RWPE1 (cell line): ENCODE results near the gene GAR1.

Source experiments
- CTCF ChIA-PET: fragments of 350-600 bp; sonication (Branson Sonifier 250); formaldehyde crosslinking; extraction: SDS; loops from one replicate; lab custom pipeline; 2021; lab: Yijun Ruan, JAX
- POLR2A ChIA-PET: fragments of 400-600 bp; formaldehyde crosslinking; extraction: SDS; loops from one replicate; lab custom pipeline; 2020; ENCODE audit warnings: antibody characterized with exemption; ENCODE audit not compliant: low non-redundant PET; lab: Yijun Ruan, JAX
- DNase-seq: peaks from one replicate; pipeline ENCODE4 v3.0.0; 2012; ENCODE audit warnings: low spot score
- H3K27ac ChIP-seq: fragments of 450-650 bp; 2 replicates; pipeline ENCODE4 v1.5.1; 2017
- CTCF ChIP-seq: fragments of 450-650 bp; conservative IDR thresholded peaks from 2 replicates; pipeline ENCODE4 v1.5.1; 2017; ENCODE audit warnings: low read depth, mild to moderate bottlenecking

GAR1 gene

GRCh38 chr4:109801099-109801789 is 14.3 kb upstream of the GAR1 start:
- ChIA-PET CTCF (no interaction called here), POLR2A (no interaction called here)
- TF ChIP-seq CTCF: no peak
- H3K27ac ChIP-seq: no peak overlapping the region
- no peak for DNase-seq

GRCh38 chr4:109801895-109802319 is 13.7 kb upstream of the GAR1 start, which contains the start of gene CFI:
TSS of gene CFI (minus strand) at chr4:109801999. CDS start at chr4:109801971, 28 bp downstream.
- ChIA-PET POLR2A (no interaction called here), CTCF (no interaction called here)
- DNase-seq: peak; percentile 40
- H3K27ac ChIP-seq: no peak within 1 kb of the TSS
- TF ChIP-seq CTCF: no peak

GRCh38 chr4:109803924-109804571 is 11.5 kb upstream of the GAR1 start:
- POLR2A ChIA-PET: no interaction called here
- peak; percentile 44 for TF ChIP-seq CTCF
- CTCF ChIA-PET: interaction anchor here (0.5 to 0.7 kb wide), 3 partner anchors 147 to 1220 kb away, joined by 3 to 4 read pairs (median 3); no protein-coding TSS in a partner anchor
- DNase-seq: peak; percentile 30
- no peak overlapping the region for H3K27ac ChIP-seq

- ChIA-PET POLR2A (no interaction called here), CTCF (interaction anchor here (0.6 kb wide), 1 partner anchor 109 kb away, joined by 4 read pairs; no protein-coding TSS in a partner anchor)
- H3K27ac ChIP-seq: no peak overlapping the region
- no peak for TF ChIP-seq CTCF
- no peak for DNase-seq
Measured at GRCh38 chr4:109809655-109810054, 5.9 kb upstream of the GAR1 start.

- DNase-seq: no peak
- POLR2A ChIA-PET: no interaction called here
- CTCF ChIA-PET: interaction anchor here (0.6 kb wide), 1 partner anchor 601 kb away, joined by 3 read pairs; no protein-coding TSS in a partner anchor
- H3K27ac ChIP-seq: no peak overlapping the region
- no peak for TF ChIP-seq CTCF
Measured at GRCh38 chr4:109810552-109811387, 4.8 kb upstream of the GAR1 start.

- H3K27ac ChIP-seq: no peak overlapping the region
- CTCF ChIA-PET: no interaction called here
- DNase-seq: no peak
- POLR2A ChIA-PET: no interaction called here
- no peak for TF ChIP-seq CTCF
Measured at GRCh38 chr4:109811707-109812106, 3.9 kb upstream of the GAR1 start.
